Measurements from ENCODE around the gene SAP30BP.
A peak's percentile ranks its signal among the peaks of the same experiment; 100 is the strongest.

Gene SAP30BP

GRCh38 chr17:75629157-75629556, 38.0 kb upstream of the SAP30BP start:
- DNase-seq (ENCODE audit: insufficient read length, low spot score) (no peak), FAIRE-seq (no peak)
- TF ChIP-seq CTCF (IDR thresholded peaks at IDR 0.05; ENCODE audit: insufficient read depth, missing control alignments): no peak

GRCh38 chr17:75630071-75630917, 36.8 kb upstream of the SAP30BP start:
- FAIRE-seq (no peak), DNase-seq (ENCODE audit: insufficient read length, low spot score) (no peak)
- TF ChIP-seq CTCF (IDR thresholded peaks at IDR 0.05; ENCODE audit: insufficient read depth, missing control alignments): no peak

GRCh38 chr17:75631353-75631752, 35.8 kb upstream of the SAP30BP start:
- DNase-seq (ENCODE audit: insufficient read length, low spot score): no peak
- TF ChIP-seq CTCF (IDR thresholded peaks at IDR 0.05; ENCODE audit: insufficient read depth, missing control alignments): no peak
- no peak for FAIRE-seq

- no peak for FAIRE-seq
- DNase-seq (ENCODE audit: insufficient read length, low spot score): no peak
- TF ChIP-seq CTCF (IDR thresholded peaks at IDR 0.05; ENCODE audit: insufficient read depth, missing control alignments): no peak
Measured at GRCh38 chr17:75632428-75632827, 34.7 kb upstream of the SAP30BP start.

- peak; percentile 95 for TF ChIP-seq CTCF (IDR thresholded peaks at IDR 0.05; ENCODE audit: insufficient read depth, missing control alignments)
- DNase-seq (ENCODE audit: insufficient read length, low spot score): peak; percentile 99
- FAIRE-seq: no peak
Measured at GRCh38 chr17:75632863-75633485, 34.2 kb upstream of the SAP30BP start, which contains the start of gene SMIM5. Gene SMIM5 (plus strand): TSS chr17:75633434. CDS start chr17:75640202, 6,768 bp downstream.

- DNase-seq (ENCODE audit: insufficient read length, low spot score) (no peak), FAIRE-seq (no peak)
- peak; percentile 56 for TF ChIP-seq CTCF (IDR thresholded peaks at IDR 0.05; ENCODE audit: insufficient read depth, missing control alignments)
Measured at GRCh38 chr17:75633486-75634375, 33.4 kb upstream of the SAP30BP start.
